Inflammatory macrophage treated with lipopolysaccharide for 1 hour (primary cell): Measurements from ENCODE around the gene ALKBH6.
"Not testable (repeated sequence)": the region's sequence is repeated elsewhere in the genome, so short reads cannot be mapped to it uniquely, and the experiment has no call there.

Source experiments
- DNase-seq, 2 donors: peaks; one replicate each; pipeline ENCODE4 v3.0.0-alpha.2; 2020 to 2022

Gene ALKBH6

GRCh38 chr19:35992907-35993765, 20.9 kb downstream of the ALKBH6 start:
- peak; percentile 30 to 75 for DNase-seq

GRCh38 chr19:35991731-35992450, 22.1 kb downstream of the ALKBH6 start:
- DNase-seq: no peak

GRCh38 chr19:35990771-35991730, 23.0 kb downstream of the ALKBH6 start:
- DNase-seq: no peak

GRCh38 chr19:35990156-35990555, 23.9 kb downstream of the ALKBH6 start:
- peak in 1 of 2 donors; percentile 58 for DNase-seq

GRCh38 chr19:35988824-35989223, 25.2 kb downstream of the ALKBH6 start:
- DNase-seq: no peak

- no peak for DNase-seq
Measured at GRCh38 chr19:35987571-35987896, 26.5 kb downstream of the ALKBH6 start.

GRCh38 chr19:35986664-35987570, 27.1 kb downstream of the ALKBH6 start:
- peak in 1 of 2 donors; percentile 63 for DNase-seq

- no peak for DNase-seq
Measured at GRCh38 chr19:35986111-35986510, 27.9 kb downstream of the ALKBH6 start.

GRCh38 chr19:35983177-35983576, 30.8 kb downstream of the ALKBH6 start:
- no peak for DNase-seq

- DNase-seq: not testable (repeated sequence)
Measured at GRCh38 chr19:35980997-35981396, 33.0 kb downstream of the ALKBH6 start.

GRCh38 chr19:35978832-35979365, 35.1 kb downstream of the ALKBH6 start:
- DNase-seq: no peak

- no peak for DNase-seq
Measured at GRCh38 chr19:35978271-35978670, 35.7 kb downstream of the ALKBH6 start.

- DNase-seq: peak in 1 of 2 donors; percentile 27
Measured at GRCh38 chr19:35977446-35978222, 36.4 kb downstream of the ALKBH6 start.

- DNase-seq: no peak
Measured at GRCh38 chr19:35975608-35976214, 38.3 kb downstream of the ALKBH6 start.

GRCh38 chr19:35973487-35973886, 40.5 kb downstream of the ALKBH6 start:
- DNase-seq: peak in 1 of 2 donors; percentile 60

- DNase-seq: no peak
Measured at GRCh38 chr19:35966771-35967170, 47.2 kb downstream of the ALKBH6 start.

GRCh38 chr19:35963514-35963913, 50.5 kb downstream of the ALKBH6 start:
- peak in 1 of 2 donors; percentile 65 for DNase-seq

- no peak for DNase-seq
Measured at GRCh38 chr19:35960432-35960972, 53.5 kb downstream of the ALKBH6 start.

GRCh38 chr19:35959968-35960320, 54.1 kb downstream of the ALKBH6 start:
- DNase-seq: no peak
